SJSA1 (cell line): ENCODE measurements around the gene TFDP2. TPM values are rescaled to one million over a fixed set of nuclear protein-coding genes. Genes with fewer than 3 reads are reported as not detected.

Source experiments
- DNase-seq, 2 experiments: peaks; one replicate each; pipeline ENCODE4 v3.0.0-alpha.2; 2015 to 2020; ENCODE audit warnings: low spot score in 2 of 2, low read depth in 1 of 2
- H3K27ac ChIP-seq: fragments of 250-450 bp; sonication (Bioruptor Pico); 2 replicates; pipeline ENCODE4 v1.5.1; 2020; ENCODE audit warnings: mild to moderate bottlenecking, moderate library complexity
- H3K27me3 ChIP-seq: fragments of 250-450 bp; sonication (Bioruptor Pico); replicated peaks from 2 replicates; pipeline ENCODE4 v1.5.1; 2020; ENCODE audit warnings: mild to moderate bottlenecking, moderate library complexity
- H3K36me3 ChIP-seq: fragments of 250-450 bp; sonication (Bioruptor Pico); 2 replicates; pipeline ENCODE4 v1.5.1; 2020; ENCODE audit warnings: mild to moderate bottlenecking
- H3K4me1 ChIP-seq: fragments of 250-450 bp; sonication (Bioruptor Pico); replicated peaks from 2 replicates; pipeline ENCODE4 v1.6.1; 2021; ENCODE audit warnings: mild to moderate bottlenecking
- H3K4me3 ChIP-seq: fragments of 250-450 bp; sonication (Bioruptor Pico); 2 replicates; pipeline ENCODE4 v1.5.1; 2020; ENCODE audit warnings: mild to moderate bottlenecking
- H3K9me3 ChIP-seq: fragments of 250-450 bp; sonication (Bioruptor Pico); replicated peaks from 2 replicates; pipeline ENCODE4 v1.5.1; 2020; ENCODE audit warnings: mild to moderate bottlenecking
- total RNA-seq: library from RNA; depleted of rRNA; stranded (reverse); fragments of >200 nt; shearing (Covaris generic); gene quantifications from 2 replicates; pipeline ENCODE4 v1.2.3, GENCODE V29; 2014; rRNA removed

The TFDP2 gene
- 46.3 and 119 TPM in 2 replicates for total RNA-seq

GRCh38 chr3:142148792-142149672, at the start of gene TFDP2:
Gene TFDP2, minus strand, starts transcription at chr3:142149544. Its CDS starts 47,795 bp downstream, at chr3:142101749.
- 0 out of 2 replicates have a peak, but pooled peaks cover 3% of the 10 kb centered on the region for H3K36me3 ChIP-seq
- H3K4me3 ChIP-seq, result peak within 1 kb of the TSS; percentile 75
- H3K4me1 ChIP-seq, result peaks cover 12% of the 10 kb centered on the region
- DNase-seq, result peak; percentile 73 to 84
- no peaks in the 10 kb centered on the region for H3K9me3 ChIP-seq
- peak within 1 kb of the TSS; percentile 47 for H3K27ac ChIP-seq
- no peaks in the 10 kb centered on the region for H3K27me3 ChIP-seq

GRCh38 chr3:142188846-142189245, 39.5 kb upstream of the TFDP2 start:
- DNase-seq, result no peak
- no peaks in the 10 kb centered on the region for H3K27me3 ChIP-seq
- no peak overlapping the region for H3K27ac ChIP-seq
- H3K9me3 ChIP-seq, result no peaks in the 10 kb centered on the region
- H3K4me3 ChIP-seq, result no peak overlapping the region
- no peaks in the 10 kb centered on the region for H3K4me1 ChIP-seq
- peaks cover 5% of the 10 kb centered on the region; the same call in 1 of the 2 replicates for H3K36me3 ChIP-seq

GRCh38 chr3:142180761-142181362, 31.5 kb upstream of the TFDP2 start:
- Histone ChIP-seq H3K4me1 (no peaks in the 10 kb centered on the region), H3K9me3 (no peaks in the 10 kb centered on the region), H3K27ac (no peak overlapping the region), H3K27me3 (no peaks in the 10 kb centered on the region), H3K36me3 (peaks cover 31% of the 10 kb centered on the region), H3K4me3 (no peak overlapping the region)
- peak in 1 of 2 experiments; percentile 47 for DNase-seq

GRCh38 chr3:142175478-142175877, 26.1 kb upstream of the TFDP2 start:
- no peak overlapping the region for H3K4me3 ChIP-seq
- H3K9me3 ChIP-seq, result no peaks in the 10 kb centered on the region
- DNase-seq, result no peak
- H3K27me3 ChIP-seq, result no peaks in the 10 kb centered on the region
- H3K36me3 ChIP-seq, result peaks cover 19% of the 10 kb centered on the region
- H3K27ac ChIP-seq, result no peak overlapping the region
- no peaks in the 10 kb centered on the region for H3K4me1 ChIP-seq

GRCh38 chr3:142174559-142174958, 25.2 kb upstream of the TFDP2 start:
- Histone ChIP-seq H3K4me3 (no peak overlapping the region), H3K9me3 (no peaks in the 10 kb centered on the region), H3K27me3 (no peaks in the 10 kb centered on the region), H3K36me3 (peaks cover 22% of the 10 kb centered on the region), H3K27ac (no peak overlapping the region), H3K4me1 (no peaks in the 10 kb centered on the region)
- no peak for DNase-seq

- Histone ChIP-seq H3K9me3 (no peaks in the 10 kb centered on the region), H3K27me3 (no peaks in the 10 kb centered on the region), H3K36me3 (peaks cover 14% of the 10 kb centered on the region; the same call in 1 of the 2 replicates), H3K27ac (no peak overlapping the region), H3K4me3 (no peak overlapping the region), H3K4me1 (peaks cover 22% of the 10 kb centered on the region)
- no peak for DNase-seq
Measured at GRCh38 chr3:142168514-142168913, 19.2 kb upstream of the TFDP2 start.

- peak overlapping the region; percentile 56 for H3K27ac ChIP-seq
Measured at GRCh38 chr3:142165194-142165593, 15.8 kb upstream of the TFDP2 start.

GRCh38 chr3:142159083-142159740, 9.9 kb upstream of the TFDP2 start:
- no peak for DNase-seq
- H3K4me3 ChIP-seq, result no peak overlapping the region
- H3K4me1 ChIP-seq, result peaks cover 2% of the 10 kb centered on the region
- H3K27ac ChIP-seq, result no peak overlapping the region
- no peaks in the 10 kb centered on the region for H3K9me3 ChIP-seq
- no peaks in the 10 kb centered on the region for H3K36me3 ChIP-seq
- H3K27me3 ChIP-seq, result no peaks in the 10 kb centered on the region

More at GRCh38 chr3:142165194-142165593, 15.8 kb upstream of the TFDP2 start:
- peaks cover 14% of the 10 kb centered on the region; the same call in 1 of the 2 replicates for H3K36me3 ChIP-seq
- peak in 1 of 2 experiments; percentile 61 for DNase-seq
- peaks cover 22% of the 10 kb centered on the region for H3K4me1 ChIP-seq
- H3K4me3 ChIP-seq, result no peak overlapping the region
- H3K27me3 ChIP-seq, result no peaks in the 10 kb centered on the region
- H3K9me3 ChIP-seq, result no peaks in the 10 kb centered on the region

GRCh38 chr3:142154186-142154585, 4.8 kb upstream of the TFDP2 start:
- H3K27ac ChIP-seq, result no peak overlapping the region
- H3K36me3 ChIP-seq, result 0 out of 2 replicates have a peak, but pooled peaks cover under 1% of the 10 kb centered on the region
- no peaks in the 10 kb centered on the region for H3K9me3 ChIP-seq
- H3K4me1 ChIP-seq, result no peaks in the 10 kb centered on the region
- no peak overlapping the region for H3K4me3 ChIP-seq
- no peak for DNase-seq
- H3K27me3 ChIP-seq, result no peaks in the 10 kb centered on the region

GRCh38 chr3:142152384-142152783, 3.0 kb upstream of the TFDP2 start:
- Histone ChIP-seq H3K36me3 (0 out of 2 replicates have a peak, but pooled peaks cover 3% of the 10 kb centered on the region), H3K27ac (no peak overlapping the region), H3K27me3 (no peaks in the 10 kb centered on the region), H3K9me3 (no peaks in the 10 kb centered on the region), H3K4me1 (peaks cover 11% of the 10 kb centered on the region), H3K4me3 (no peak overlapping the region)
- DNase-seq, result no peak

- no peak overlapping the region for H3K27ac ChIP-seq
- no peak for DNase-seq
- 0 out of 2 replicates have a peak, but pooled peaks cover 3% of the 10 kb centered on the region for H3K36me3 ChIP-seq
- H3K9me3 ChIP-seq, result no peaks in the 10 kb centered on the region
- peaks cover 12% of the 10 kb centered on the region for H3K4me1 ChIP-seq
- no peak overlapping the region for H3K4me3 ChIP-seq
- no peaks in the 10 kb centered on the region for H3K27me3 ChIP-seq
Measured at GRCh38 chr3:142151828-142152227, 2.5 kb upstream of the TFDP2 start.

GRCh38 chr3:142151240-142151639, 1.9 kb upstream of the TFDP2 start:
- Histone ChIP-seq H3K4me1 (peaks cover 12% of the 10 kb centered on the region), H3K9me3 (no peaks in the 10 kb centered on the region), H3K36me3 (0 out of 2 replicates have a peak, but pooled peaks cover 3% of the 10 kb centered on the region), H3K27me3 (no peaks in the 10 kb centered on the region), H3K4me3 (no peak overlapping the region), H3K27ac (no peak overlapping the region)
- DNase-seq, result no peak

- Histone ChIP-seq H3K27me3 (no peaks in the 10 kb centered on the region), H3K36me3 (0 out of 2 replicates have a peak, but pooled peaks cover 3% of the 10 kb centered on the region), H3K27ac (no peak overlapping the region), H3K4me1 (peaks cover 12% of the 10 kb centered on the region), H3K4me3 (no peak overlapping the region), H3K9me3 (no peaks in the 10 kb centered on the region)
- DNase-seq, result no peak
Measured at GRCh38 chr3:142150271-142150670, 927 bp upstream of the TFDP2 start.
